Activated T-cell treated with anti-CD3 and anti-CD28 coated beads for 1 hour (primary cell): ENCODE results near the gene ARMC7.
"Not testable (repeated sequence)": the region's sequence is repeated elsewhere in the genome, so short reads cannot be mapped to it uniquely, and the experiment has no call there.

Experiments used
- DNase-seq: peaks from one replicate; pipeline ENCODE4 v3.0.0-alpha.2; 2020; ENCODE audit warnings: low read depth

ARMC7 gene

DNA sequence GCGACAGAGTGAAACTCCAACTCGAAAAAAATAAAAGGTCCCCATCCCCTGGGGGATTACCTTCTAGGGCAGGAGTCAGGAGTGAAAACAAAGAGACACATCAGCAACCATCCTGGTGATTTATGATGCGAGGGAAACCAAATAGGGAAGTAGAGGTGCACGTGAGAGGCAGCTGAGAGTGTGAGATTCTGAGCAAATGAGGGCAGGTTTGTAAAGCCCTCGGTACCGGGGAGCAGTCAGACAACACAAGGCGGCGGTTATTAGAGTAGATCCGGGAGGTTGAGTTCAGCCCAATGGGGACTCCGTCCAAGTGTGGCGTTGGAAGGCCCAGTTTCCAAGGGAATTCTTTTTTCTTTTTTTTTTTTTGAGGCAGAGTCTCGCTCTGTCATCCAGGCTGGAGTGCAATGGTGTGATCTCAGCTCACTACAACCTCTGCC lies 7.4 kb upstream of the ARMC7 start:
- DNase-seq, result no peak

DNA sequence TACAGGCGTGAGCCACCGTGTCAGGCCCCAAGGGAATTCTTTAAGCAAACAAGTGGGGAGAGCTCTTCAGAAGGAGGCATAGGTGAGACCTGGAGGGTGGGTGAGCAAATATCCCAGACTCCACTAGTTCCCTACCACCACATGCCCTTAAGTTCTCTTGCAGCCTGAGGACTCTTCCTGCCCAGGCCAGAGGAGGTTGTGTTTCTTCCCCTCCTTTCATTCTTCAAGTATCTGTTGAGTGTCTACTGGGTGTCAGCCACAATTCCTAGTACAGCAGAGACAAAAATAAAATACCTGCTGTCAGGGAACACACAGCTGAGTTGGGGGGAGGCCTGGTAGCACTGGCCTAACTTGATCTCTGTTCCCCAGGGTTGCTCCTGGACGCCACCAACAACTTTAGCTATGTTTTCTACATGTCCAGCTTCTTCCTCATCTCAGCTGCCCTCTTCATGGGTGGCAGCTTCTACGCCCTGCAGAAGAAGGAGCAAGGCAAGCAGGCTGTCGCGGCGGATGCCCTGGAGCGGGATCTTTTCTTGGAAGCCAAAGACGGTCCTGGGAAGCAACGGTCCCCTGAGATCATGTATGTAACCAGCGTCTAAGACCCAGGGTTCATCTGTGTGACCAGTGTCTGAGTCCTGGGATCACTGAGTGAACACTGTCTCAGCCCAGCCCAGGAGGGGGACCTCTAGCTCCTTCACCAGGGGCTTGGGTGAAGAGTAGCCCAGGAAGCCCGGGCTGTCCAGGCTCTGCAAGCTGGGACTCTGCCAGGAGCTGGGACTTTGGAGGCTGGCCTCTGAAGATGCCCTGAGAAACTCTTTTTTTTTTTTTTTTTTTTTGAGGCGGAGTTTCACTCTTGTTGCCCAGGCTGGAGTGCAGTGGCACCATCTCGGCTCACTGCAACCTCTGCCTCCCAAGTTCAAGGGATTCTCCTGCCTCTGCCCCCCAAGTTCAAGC lies 5.9 kb upstream of the ARMC7 start:
- no peak for DNase-seq

DNA sequence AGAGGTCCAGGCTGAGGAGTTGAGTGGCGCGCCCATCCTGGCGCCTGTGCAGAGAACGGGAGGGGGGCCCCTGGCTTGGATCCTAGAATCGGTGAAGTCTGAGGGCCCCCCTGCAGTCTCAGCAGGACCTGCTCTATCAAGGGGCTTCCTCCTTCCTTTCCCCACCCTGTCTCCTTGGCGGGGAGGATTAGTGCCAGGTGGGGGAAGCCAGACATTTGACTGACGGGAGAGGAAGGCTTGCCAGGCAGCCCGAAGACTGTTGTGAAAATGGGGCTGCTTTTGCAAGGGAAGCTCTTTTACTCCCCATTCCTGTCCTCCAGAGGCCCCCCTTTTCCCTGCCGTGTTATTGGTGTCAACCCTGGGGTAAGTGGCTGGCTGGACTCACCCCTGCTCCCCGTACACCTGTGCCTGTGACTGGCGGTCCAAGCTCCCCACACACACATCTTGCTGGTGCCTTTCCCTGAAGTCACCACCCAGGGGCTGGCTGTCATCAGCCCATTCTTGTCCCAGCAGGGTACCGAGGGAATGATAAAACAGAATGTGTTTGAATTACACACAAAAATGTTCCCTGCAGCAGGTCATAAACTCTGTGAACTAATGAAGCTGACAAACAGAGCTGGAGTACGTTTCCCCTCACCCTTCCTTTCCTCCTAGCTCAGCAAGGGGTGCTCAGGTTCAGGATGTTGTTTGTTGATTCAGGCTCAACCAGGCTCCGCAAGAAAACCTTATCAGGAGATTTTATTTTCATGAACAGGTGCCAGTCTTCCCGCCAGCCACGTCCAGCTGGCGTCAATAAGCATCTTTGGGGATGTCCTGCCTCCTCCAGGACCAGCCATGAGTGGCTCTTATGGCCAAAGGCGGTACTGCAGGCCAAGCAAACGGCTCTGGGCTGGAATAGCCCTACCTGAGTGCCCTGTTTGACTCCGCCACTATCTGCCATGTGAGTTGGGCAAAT lies 4.4 kb upstream of the ARMC7 start:
- DNase-seq, result no peak

DNA sequence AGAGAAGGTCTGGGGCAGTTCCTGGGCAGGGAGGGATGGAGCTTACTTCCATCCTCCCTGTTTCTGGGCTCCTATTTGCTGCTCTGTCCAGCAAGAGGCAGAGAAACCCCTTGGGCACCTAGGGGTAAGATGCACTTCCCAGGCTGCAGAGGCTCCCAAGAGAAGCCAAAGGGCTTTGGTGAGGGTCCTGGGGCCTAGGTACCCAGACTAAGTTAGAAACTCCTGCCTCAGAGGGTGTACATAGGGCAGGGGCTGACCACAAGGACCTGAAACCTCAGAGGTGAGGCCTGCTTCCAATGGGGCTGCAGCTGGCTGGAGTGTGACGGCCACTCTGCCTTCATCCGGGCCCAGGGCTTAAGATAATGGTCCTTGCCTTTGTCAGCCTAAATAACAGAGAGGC lies 1.6 kb upstream of the ARMC7 start:
- no peak for DNase-seq

DNA sequence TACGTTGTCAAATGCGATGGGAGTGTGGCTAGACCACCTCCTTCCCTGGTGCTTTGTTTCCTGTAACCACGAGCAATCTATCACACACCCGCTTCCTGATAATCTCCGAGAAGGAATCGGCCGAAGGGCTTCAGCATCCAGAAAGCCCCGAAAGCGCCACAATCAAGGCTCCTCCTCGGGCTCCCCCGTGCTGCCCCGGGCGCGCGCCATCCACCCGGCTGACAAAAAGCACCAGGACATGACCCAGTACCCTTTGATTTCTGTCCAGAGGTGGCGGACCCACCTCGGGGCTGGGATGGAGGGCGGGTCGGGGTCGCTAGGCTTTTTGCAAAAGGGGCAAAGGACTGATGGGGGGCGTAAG lies 743 bp upstream of the ARMC7 start:
- DNase-seq, result no peak

DNA sequence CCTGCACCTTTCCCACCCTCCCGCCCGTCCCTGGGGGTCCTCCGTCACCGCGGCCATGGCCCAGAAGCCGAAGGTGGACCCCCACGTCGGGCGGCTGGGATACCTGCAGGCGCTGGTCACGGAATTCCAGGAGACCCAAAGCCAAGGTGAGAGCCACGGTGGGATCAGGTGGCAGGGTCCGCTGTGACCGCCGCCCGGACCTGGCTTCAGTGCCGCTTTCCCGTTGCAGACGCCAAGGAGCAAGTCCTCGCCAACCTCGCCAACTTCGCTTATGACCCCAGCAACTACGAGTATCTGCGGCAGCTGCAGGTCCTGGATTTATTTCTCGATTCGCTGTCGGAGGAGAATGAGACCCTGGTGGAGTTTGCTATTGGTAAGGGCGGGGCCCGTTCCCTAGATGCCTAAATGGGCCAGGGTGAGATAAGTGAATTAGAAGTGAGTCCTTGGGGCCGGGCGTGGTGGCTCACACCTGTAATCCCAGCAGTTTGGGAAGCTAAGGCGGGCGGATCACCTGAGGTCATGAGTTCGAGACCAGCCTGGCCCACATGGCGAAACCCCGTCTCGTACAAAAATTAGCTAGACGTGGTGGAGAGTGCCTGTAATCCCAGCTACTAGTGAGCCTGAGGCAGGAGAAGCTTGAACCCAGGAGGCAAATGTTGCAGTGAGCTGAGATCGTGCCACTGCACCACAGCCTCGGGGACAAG lies 617 bp downstream of the ARMC7 start:
- DNase-seq, result no peak

DNA sequence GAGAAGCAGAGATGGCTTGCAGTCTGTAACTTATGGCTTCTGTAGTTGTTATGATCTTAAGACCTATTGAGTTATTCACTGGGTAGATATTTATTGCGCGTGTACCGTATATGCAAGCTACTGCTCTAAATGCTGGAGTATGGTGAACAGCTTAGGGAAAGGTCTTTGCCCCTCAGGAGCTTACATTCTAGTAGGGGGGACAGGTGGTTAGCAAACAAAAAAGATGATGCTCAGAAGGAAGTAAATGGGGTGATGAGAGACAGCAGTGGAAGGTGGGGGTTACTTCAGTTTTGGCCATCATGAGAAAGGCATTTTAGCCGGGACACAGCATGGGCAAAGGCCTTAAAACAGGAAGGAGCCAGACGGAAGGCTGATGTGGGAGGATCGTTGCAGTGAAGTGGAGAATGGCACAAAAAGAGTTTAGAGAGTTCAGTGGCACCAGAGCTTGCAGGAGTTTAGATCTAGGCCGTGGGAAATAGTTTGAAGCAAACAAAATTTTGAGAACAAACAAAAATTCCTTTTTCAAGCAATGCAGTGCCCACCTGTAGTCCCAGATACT lies 2.1 kb downstream of the ARMC7 start:
- DNase-seq, result no peak

DNA sequence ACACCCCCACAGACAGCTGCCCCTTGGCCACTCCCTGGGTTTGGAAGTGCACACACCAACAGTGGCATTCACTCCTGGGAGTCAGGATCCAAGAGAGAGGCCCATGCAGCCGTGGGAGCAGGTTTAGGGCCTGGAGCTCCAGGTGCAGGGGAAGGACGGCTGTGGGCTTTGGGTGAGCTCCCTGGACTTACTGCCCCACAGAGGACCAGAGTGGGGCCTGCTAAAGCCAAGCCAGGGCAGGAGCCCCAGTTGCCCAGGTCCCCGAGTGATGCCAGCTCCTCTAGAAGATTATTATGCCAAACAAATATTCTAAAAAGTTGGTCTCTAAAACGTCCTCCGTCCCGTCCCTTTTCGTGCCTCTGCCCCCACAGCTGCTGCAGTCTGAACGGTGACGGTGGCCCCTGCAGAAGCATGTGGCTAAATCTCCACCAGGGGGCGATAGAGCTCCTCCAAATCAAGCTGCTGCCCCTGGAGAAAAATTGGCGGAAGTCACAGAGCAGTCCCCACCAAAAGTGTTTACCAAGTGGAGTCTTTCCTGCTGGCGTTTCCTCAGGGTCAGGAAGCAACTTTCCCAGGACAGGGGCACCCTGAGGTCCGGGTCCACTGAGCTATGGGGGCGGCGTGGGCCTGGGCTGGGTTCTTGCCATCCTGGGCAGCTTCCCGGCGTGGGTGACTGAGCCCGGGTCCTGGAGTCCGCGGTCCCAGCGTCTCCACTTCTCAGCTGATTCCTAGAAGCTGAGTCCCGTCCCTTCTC lies 4.2 kb downstream of the ARMC7 start:
- peak; percentile 86 for DNase-seq

DNA sequence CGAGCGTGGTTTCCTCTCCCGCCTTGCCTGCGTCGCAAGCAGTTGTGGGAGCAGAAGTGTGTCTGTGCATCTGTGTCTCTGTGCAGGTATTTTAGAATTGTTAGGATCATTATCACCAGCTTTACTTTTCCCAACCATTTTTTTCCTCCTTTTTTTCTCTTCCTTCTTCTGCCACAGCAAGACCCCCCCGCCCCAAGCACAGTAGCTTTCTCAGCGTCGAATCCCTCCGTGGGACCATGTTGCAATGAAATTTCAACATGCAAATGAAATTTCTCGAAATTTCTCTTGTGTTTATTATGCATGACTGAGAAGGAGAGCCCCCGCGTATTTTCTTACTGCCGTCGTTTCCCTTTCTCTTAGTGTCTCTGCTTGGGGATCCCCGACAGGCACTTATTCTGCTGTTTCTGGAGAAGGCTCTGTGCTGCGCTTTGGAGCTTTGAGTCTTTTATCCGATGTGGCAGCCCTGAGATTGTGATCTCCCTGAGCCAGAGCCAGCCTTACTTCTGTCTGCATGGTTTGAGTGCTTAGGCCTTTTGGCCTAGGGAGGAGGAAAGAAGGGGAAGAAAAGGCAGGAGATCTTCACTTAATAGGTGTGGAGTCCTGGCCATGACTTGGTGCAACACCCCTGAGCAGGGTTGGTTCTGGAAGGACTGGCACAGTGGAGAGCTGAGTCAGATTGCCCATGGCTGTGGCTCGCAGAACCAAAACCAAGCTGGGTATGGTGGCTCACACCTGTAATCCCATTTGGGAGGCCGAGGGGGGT lies 5.0 kb downstream of the ARMC7 start:
- no peak for DNase-seq

DNA sequence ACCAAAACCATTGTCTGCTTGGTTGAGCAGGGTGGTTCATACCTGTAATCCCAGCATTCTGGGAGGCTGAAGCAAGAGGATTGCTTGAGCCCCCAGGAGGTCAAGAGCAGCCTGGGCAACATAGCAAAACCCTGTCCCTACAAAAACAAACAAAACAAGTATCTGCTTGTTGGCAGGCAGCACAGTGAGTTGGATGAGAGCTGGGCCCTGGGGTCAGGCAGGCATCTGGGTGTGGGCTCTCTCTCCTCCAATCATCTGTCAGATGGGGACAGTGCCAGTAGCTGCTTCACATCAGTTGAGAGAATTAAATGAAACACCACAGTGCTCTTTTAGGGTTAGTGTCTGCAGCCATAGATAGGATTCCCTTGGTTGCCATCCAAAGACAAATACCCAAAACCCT lies 5.8 kb downstream of the ARMC7 start:
- DNase-seq, result no peak

DNA sequence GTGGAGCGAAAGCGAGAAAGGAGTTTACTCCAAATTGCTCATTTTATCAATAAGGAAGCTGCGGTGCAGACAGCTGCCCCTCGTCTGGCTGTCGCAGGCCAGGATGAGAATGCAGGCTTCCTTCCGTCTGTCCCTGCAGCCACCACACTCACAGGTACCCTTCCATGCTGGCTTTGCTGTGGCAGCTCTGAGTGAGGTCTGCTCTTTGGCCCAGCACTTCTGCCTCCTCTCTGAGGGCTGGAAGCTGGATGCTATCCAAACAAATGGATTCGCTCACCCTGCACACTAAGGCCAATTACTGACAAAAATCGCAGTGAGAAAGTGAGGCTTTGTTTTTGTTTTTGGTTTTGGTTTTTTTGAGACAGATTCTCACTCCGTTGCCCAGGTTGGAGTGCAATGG lies 7.0 kb downstream of the ARMC7 start:
- no peak for DNase-seq

DNA sequence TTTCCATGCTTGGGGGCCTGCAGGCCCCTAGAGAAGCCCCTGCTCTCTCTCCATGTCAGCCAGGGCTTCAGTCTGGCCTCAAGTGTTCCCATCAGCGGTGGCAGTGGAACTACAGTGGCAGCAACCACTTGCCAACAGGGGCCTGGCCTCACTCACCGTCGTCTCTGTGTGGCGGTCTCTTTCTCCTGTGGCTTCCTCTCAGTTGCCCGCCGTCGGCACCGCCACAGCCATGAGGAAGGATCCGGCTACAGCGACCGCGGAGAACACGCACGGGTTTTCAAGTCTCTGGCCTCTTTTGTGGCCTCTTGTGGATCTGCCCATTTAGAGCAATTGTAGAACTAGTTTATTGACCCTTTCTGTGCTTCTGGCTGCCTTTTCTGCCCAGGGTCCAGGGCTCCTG lies 8.5 kb downstream of the ARMC7 start:
- no peak for DNase-seq

DNA sequence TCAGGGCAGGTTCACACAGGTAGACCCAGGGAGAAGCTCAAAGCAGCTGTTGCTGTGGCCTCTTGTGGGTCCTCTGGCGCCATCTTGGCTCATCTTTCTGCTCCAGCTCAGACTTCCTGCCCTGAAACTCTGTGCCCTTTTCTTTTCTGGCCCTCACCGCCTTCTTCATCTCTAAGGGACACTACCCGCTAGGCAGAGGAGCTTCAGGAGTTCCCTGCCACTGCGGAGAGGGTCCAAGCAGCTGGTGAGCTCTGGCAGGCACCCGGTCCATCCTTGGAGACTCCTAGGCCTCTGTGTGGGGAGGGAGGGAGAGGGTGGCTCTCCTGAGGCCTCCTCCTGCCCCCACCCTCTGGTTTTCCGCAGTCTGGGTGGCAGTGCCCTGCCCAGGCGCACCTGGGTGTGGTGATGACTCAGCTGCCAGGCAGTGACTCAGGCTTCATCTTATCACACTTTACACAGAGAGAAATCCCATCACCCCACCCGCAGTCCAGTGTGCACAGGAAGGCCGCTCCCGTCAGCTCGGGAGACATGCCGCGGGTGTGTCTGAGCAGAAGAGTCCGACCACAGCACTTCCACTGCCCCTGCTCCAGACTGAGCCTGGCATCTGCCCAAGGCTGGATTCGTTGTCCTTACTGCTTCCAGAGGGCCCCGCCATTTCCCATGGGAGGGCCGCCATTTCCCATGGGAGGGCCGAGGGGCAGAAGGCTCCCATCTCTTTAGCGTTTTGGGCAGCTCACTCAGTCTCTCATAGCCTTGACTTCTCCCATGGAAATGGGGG lies 14.5 kb downstream of the ARMC7 start:
- peak; percentile 46 for DNase-seq

DNA sequence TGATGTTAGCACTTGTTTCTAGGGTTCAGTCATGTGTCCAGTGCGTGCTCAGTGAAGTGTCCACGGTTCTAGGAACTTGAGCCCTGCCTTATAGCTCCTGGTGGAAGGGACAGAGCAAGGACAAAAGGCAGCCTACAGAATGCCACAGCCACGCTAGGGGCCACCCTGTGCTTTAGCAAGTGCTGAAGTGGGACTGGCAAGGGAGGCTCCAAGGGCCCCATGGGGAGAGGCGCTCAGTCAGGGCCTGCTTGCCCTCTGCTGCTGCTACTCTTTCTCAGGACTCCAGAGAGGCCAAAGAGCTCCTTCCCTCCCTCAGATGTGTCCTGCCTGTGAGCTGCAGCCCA lies 15.0 kb downstream of the ARMC7 start:
- no peak for DNase-seq

DNA sequence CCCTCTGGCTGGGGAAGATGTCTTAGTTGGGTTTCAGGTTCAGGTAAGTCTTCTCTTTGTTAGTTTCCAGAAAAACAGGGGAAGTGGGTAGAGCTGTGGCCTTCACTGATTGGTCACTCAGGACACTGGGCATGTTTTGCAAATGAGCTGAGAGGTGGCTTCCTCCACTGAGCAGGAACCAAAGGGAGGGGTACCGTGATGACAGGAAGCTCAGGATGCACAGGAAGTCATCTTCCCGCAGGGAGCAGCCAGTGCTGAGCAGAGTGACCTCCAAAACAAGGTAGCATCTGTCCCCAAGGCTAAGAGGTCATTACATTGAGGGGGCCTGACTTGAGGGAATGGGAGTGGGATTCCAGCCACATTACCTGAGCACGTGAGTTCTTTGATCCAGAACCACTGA lies 16.2 kb downstream of the ARMC7 start:
- DNase-seq, result no peak

DNA sequence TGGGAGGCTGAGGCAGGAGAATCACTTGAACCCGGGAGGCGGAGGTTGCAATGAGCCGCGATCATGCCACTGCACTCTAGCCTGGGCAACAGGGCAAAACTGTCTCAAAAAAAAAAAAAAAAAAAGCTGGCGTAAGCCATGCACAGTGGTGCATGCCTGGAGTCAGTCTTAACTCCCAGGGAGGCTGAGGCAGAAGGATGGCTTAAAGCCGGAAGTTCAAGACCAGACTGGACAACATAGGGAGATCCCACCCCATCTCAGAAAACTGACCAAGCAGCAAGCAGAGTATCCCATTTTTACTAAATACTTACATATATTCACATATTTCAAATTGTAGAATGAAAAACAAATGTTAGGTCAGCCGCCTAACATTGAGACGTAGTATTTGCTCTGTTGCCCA lies 17.2 kb downstream of the ARMC7 start:
- no peak for DNase-seq

DNA sequence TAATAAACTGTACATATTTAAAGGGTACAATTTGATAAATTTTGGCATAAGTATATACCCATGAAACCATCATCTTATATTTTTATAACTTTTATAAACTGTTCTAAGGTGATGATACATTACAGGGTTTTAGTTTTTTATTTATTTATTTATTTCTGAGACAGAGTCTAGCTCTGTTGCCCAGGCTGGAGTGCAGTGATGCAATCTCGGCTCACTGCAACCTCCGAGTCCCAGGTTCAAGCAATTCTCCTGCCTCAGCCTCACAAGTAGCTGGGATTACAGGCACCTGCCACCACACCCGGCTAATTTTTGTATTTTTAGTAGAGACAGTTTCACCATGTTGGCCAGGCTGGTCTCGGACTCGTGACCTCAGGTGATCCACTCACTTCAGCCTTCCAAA lies 18.2 kb downstream of the ARMC7 start:
- DNase-seq, result not testable (repeated sequence)

DNA sequence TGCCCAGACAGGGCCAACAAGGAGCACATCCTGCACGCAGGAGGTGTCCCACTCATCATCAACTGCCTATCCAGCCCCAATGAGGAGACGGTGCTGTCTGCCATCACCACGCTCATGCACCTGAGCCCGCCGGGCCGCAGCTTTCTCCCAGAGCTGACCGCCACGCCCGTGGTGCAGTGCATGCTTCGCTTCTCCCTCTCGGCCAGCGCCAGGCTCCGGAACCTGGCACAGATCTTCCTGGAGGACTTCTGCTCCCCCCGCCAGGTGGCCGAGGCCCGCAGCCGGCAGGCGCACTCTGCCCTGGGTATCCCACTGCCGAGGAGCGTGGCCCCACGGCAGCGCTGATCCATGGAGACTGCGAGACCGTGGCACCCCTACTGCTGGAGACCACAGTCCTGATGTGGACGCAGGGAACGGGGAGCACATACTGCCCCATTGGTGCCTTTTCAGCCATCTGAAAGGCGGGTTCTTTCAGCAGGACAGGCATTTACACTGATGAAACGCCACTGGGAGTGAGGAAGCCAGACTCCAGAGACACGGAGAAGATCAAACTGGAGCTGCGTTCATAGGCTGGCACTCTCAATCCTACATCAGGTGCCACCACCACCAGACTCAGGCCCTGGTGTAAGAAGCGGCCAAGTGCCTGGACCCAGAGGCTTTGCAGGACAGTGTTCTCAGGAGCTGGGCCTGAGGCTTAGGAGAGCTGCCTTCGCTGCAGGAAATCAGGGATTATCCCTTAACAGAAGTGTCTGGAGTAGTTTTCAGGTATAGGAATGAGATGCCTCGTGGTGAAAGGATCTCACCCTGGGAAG lies 19.1 kb downstream of the ARMC7 start:
- DNase-seq, result no peak

DNA sequence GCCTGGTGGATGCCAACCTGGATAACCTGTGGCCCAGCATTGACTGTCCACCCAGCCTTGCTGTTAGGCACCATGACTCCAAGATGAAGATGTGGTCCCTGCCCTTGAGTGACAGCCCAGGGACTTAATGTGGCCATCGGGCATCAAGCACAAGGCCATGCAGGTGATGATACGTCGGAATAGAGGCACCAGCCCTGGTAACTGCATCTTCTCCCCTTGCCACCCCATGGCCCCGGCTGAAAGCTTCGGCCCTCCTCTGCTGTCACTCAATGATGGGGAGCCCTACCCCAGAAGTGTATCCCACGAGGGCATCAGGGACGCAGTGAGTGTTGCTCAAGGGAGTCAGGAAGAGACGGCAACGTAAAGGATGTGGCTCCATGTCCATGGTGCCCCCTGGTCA lies 19.8 kb downstream of the ARMC7 start:
- no peak for DNase-seq
